Mesothelial cell of epicardium (in vitro differentiated cells): Measurements from ENCODE around the gene WWP2. TPM values are rescaled to one million over a fixed set of nuclear protein-coding genes. Genes with fewer than 3 reads are reported as not detected.
"Not testable (repeated sequence)": the region's sequence is repeated elsewhere in the genome, so short reads cannot be mapped to it uniquely, and the experiment has no call there.

Source experiments
- DNase-seq, 2 experiments: peaks; one replicate each; pipeline ENCODE4 v3.0.0; 2021; ENCODE audit warnings: low spot score in 2 of 2; ENCODE audit not compliant: unreplicated experiment in 2 of 2
- H3K27ac Mint-ChIP-seq: 2 replicates; pipeline ENCODE4 v1.8.0; 2021; ENCODE audit warnings: mixed read lengths
- H3K27me3 Mint-ChIP-seq: 2 replicates; pipeline ENCODE4 v1.8.0; 2021; ENCODE audit warnings: low read depth, mixed read lengths
- H3K36me3 Mint-ChIP-seq: 2 replicates; pipeline ENCODE4 v1.8.0; 2021; ENCODE audit warnings: mixed read lengths
- H3K4me1 Mint-ChIP-seq: 2 replicates; pipeline ENCODE4 v1.8.0; 2021; ENCODE audit warnings: mixed read lengths
- H3K4me3 Mint-ChIP-seq: 2 replicates; pipeline ENCODE4 v1.8.0; 2021; ENCODE audit warnings: mild to moderate bottlenecking, moderate library complexity, mixed read lengths
- H3K9me3 Mint-ChIP-seq: 2 replicates; pipeline ENCODE4 v1.8.0; 2021; ENCODE audit warnings: mixed read lengths
- total RNA-seq: library from RNA; stranded (reverse); gene quantifications from 3 replicates; pipeline ENCODE4 v1.2.1, GENCODE V29; 2021
- TF ChIP-seq, protein P1 (sequence below): fragments of 200-600 bp; sonication (generic); IDR thresholded peaks from one replicate; pipeline ENCODE4 v1.5.0; 2021; ENCODE audit warnings: antibody characterized with exemption; ENCODE audit not compliant: unreplicated experiment

WWP2 gene
- total RNA-seq, 1 donor from 2014 or later: 39.6 TPM

DNA sequence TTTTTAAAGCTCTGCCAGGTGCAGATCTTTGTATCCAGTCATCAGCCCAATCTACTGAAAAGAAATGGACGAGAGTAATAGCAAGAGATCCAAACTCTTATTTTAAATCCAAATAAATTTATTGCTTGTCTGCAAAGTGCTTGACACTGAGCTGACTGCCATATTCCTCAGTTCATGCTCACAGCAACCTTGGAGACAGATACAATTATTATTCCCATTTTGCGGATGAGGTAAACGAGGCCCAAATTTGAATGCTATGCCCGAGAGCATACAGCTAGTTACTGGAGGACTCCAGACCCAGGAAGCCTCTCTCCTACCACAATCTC, 8.0 kb upstream of the WWP2 start:
- peak overlapping the region; percentile 98 for H3K27ac Mint-ChIP-seq
- H3K36me3 Mint-ChIP-seq: peaks cover 17% of the 10 kb centered on the region
- no peaks in the 10 kb centered on the region for H3K9me3 Mint-ChIP-seq

GRCh38 chr16:69754469-69755310, 7.4 kb upstream of the WWP2 start, which contains the start of gene NOB1:
Gene NOB1, minus strand, starts transcription at chr16:69754926. Its CDS starts 16 bp downstream, at chr16:69754910.
- TF ChIP-seq, protein P1, sequence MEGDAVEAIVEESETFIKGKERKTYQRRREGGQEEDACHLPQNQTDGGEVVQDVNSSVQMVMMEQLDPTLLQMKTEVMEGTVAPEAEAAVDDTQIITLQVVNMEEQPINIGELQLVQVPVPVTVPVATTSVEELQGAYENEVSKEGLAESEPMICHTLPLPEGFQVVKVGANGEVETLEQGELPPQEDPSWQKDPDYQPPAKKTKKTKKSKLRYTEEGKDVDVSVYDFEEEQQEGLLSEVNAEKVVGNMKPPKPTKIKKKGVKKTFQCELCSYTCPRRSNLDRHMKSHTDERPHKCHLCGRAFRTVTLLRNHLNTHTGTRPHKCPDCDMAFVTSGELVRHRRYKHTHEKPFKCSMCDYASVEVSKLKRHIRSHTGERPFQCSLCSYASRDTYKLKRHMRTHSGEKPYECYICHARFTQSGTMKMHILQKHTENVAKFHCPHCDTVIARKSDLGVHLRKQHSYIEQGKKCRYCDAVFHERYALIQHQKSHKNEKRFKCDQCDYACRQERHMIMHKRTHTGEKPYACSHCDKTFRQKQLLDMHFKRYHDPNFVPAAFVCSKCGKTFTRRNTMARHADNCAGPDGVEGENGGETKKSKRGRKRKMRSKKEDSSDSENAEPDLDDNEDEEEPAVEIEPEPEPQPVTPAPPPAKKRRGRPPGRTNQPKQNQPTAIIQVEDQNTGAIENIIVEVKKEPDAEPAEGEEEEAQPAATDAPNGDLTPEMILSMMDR: peak; percentile 96
- peaks cover 13% of the 10 kb centered on the region for H3K36me3 Mint-ChIP-seq
- DNase-seq: peak; percentile 97
- H3K9me3 Mint-ChIP-seq: no peaks in the 10 kb centered on the region
- H3K27ac Mint-ChIP-seq: peak within 1 kb of the TSS; percentile 98
- peaks cover 3% of the 10 kb centered on the region for H3K27me3 Mint-ChIP-seq
- peaks cover 17% of the 10 kb centered on the region for H3K4me1 Mint-ChIP-seq
- peak within 1 kb of the TSS; percentile 100 for H3K4me3 Mint-ChIP-seq

More for the DNA sequence above, 8.0 kb upstream of the WWP2 start:
- Mint-ChIP-seq H3K4me3 (peak overlapping the region; percentile 100), H3K27me3 (peaks cover 3% of the 10 kb centered on the region), H3K4me1 (peaks cover 17% of the 10 kb centered on the region)
- TF ChIP-seq, protein P1: no peak
- DNase-seq: no peak

- peaks cover 3% of the 10 kb centered on the region for H3K27me3 Mint-ChIP-seq
- no peak for DNase-seq
- TF ChIP-seq, protein P1: no peak
- no peaks in the 10 kb centered on the region for H3K9me3 Mint-ChIP-seq
- peaks cover 17% of the 10 kb centered on the region for H3K4me1 Mint-ChIP-seq
- H3K27ac Mint-ChIP-seq: no peak overlapping the region
- H3K4me3 Mint-ChIP-seq: no peak overlapping the region
- peaks cover 8% of the 10 kb centered on the region for H3K36me3 Mint-ChIP-seq
Observed at GRCh38 chr16:69756705-69757104, 5.4 kb upstream of the WWP2 start.

DNA sequence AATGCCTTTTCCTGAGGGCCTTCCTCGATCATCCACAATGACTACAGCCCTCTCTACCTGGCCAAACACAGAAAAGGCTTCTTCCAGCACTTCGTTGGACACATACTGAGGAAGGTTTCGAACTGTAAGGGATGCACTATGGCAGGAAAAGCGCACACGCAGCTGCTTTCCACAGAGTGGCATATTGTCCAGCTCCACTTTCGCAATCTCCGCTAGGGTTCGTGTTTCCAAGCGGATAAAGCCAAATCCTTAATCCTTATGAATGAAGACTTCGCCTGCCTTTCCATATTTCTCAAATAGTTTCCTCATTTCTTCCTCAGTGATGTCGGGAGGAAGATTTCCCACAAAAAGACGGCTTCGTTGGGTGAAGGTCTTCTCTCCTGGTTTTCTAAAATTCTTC, 4.8 kb upstream of the WWP2 start:
- H3K4me3 Mint-ChIP-seq, H3K36me3 Mint-ChIP-seq, DNase-seq, H3K9me3 Mint-ChIP-seq, H3K27me3 Mint-ChIP-seq, H3K27ac Mint-ChIP-seq: not testable (repeated sequence)
- H3K4me1 Mint-ChIP-seq: peaks cover 13% of the 10 kb centered on the region

DNA sequence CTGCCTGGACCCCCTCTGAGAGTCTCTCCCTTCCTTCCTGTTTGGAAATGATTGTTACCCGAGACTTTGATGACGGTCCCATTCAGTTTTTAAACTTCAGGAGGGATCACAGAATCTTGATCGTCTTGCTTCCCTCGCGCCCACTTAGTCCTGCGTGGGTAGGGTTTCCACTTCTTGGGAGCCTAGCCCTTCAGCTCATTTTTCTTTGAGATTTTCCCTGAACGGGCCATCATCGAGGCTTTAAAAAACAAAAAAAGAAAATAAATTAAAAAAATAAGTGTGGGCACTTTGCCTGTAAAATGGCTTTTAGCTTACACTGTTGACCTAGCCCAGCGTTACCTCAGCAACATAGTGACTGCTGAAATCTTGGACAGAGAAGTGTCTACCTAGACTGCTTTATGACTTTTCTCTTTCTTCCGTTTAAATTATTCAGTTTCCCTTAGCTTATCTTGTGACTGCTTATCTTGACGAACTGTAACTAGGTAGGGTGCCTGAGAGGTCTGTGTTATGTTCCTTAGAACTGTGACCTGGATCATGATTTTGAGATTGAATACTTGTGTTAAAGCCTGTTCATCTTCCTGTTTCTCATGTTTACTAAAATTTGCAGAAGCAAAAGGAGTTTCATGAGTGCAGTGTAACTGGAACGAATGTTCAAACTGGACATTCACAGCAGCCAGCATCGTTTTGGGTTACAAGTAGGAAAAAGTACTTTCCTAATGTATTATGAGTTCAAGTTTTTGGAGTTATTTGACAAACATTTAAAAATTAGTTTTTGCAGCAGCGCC, 874 bp downstream of the WWP2 start:
- Mint-ChIP-seq H3K4me1 (peaks cover 10% of the 10 kb centered on the region), H3K27me3 (peaks cover 3% of the 10 kb centered on the region), H3K36me3 (peaks cover 8% of the 10 kb centered on the region), H3K4me3 (peak overlapping the region; percentile 90), H3K9me3 (peaks cover 8% of the 10 kb centered on the region), H3K27ac (peak overlapping the region; percentile 95)
- TF ChIP-seq, protein P1: no peak
- no peak for DNase-seq

GRCh38 chr16:69763599-69763942, 1.4 kb downstream of the WWP2 start:
- peak overlapping the region; percentile 90 for H3K4me3 Mint-ChIP-seq
- H3K27ac Mint-ChIP-seq: peak overlapping the region; percentile 95
- H3K9me3 Mint-ChIP-seq: peaks cover 8% of the 10 kb centered on the region
- no peak for DNase-seq
- H3K4me1 Mint-ChIP-seq: peaks cover 10% of the 10 kb centered on the region
- TF ChIP-seq, protein P1: no peak
- peaks cover 8% of the 10 kb centered on the region for H3K36me3 Mint-ChIP-seq
- peaks cover under 1% of the 10 kb centered on the region for H3K27me3 Mint-ChIP-seq
